PC-3 (cell line): ENCODE results near the gene TACR2. TPM values are rescaled to one million over a fixed set of nuclear protein-coding genes. Genes with fewer than 3 reads are reported as not detected.

Source experiments
- ATAC-seq: fragments of 200-7000 bp; cut with Tn5 transposase; 2 replicates; pipeline ENCODE4 v1.9.1; 2020; ENCODE audit warnings: mild to moderate bottlenecking, moderate library complexity
- BruUV-seq: library from RNA; stranded (reverse); fragments of 400-500 nt; replicated peaks from 2 replicates; lab custom pipeline; 2021; lab: Mats Ljungman, UMichigan
- CTCF ChIA-PET: fragments of 300-600 bp; sonication (Branson Sonifier 250); formaldehyde crosslinking; loops from one replicate; lab custom pipeline; 2022; ENCODE audit warnings: antibody characterized with exemption; lab: Charles Lee
- POLR2A ChIA-PET: fragments of 300-600 bp; sonication (Branson Sonifier 250); formaldehyde crosslinking; loops from one replicate; lab custom pipeline; 2022; ENCODE audit warnings: antibody characterized with exemption; ENCODE audit not compliant: unreplicated experiment; lab: Charles Lee
- DNase-seq: peaks from one replicate; pipeline ENCODE4 v3.0.0-alpha.2; 2015
- H2AFZ ChIP-seq: fragments of 300-600 bp; sonication (generic); 2 replicates; pipeline ENCODE4 v1.6.0; 2016; ENCODE audit warnings: antibody characterized with exemption, low read length
- H3F3A ChIP-seq: fragments of 300-600 bp; sonication (generic); one replicate; pipeline ENCODE4 v1.6.0; 2017; ENCODE audit warnings: antibody characterized with exemption, low read length, control low read depth, mild to moderate bottlenecking; ENCODE audit not compliant: unreplicated experiment
- H3K27ac ChIP-seq: fragments of 300-600 bp; sonication (generic); 2 replicates; pipeline ENCODE4 v1.5.1; 2016; ENCODE audit warnings: mild to moderate bottlenecking, low read length
- H3K27me3 ChIP-seq: fragments of 300-600 bp; sonication (generic); 2 replicates; pipeline ENCODE4 v1.6.1; 2016; ENCODE audit warnings: low read length, mixed read lengths
- H3K36me3 ChIP-seq: fragments of 300-600 bp; sonication (generic); 2 replicates; pipeline ENCODE4 v1.6.1; 2016; ENCODE audit warnings: low read depth, mixed run types, low read length, mixed read lengths
- H3K4me1 ChIP-seq: fragments of 300-600 bp; sonication (generic); 2 replicates; pipeline ENCODE4 v1.5.1; 2016; ENCODE audit warnings: low read length; ENCODE audit not compliant: insufficient read depth
- H3K4me2 ChIP-seq: fragments of 300-600 bp; sonication (generic); 2 replicates; pipeline ENCODE4 v1.6.0; 2016; ENCODE audit warnings: low read length
- H3K4me3 ChIP-seq: fragments of 300-600 bp; sonication (generic); 2 replicates; pipeline ENCODE4 v1.5.1; 2016; ENCODE audit warnings: mild to moderate bottlenecking, low read length, mixed read lengths
- H3K79me2 ChIP-seq: fragments of 300-600 bp; sonication (generic); 2 replicates; pipeline ENCODE4 v1.6.1; 2017; ENCODE audit warnings: low read length, mixed read lengths
- H3K9ac ChIP-seq: fragments of 300-600 bp; sonication (generic); 2 replicates; pipeline ENCODE4 v1.6.0; 2016; ENCODE audit warnings: mild to moderate bottlenecking, low read length
- H3K9me2 ChIP-seq: fragments of 300-600 bp; sonication (generic); replicated peaks from 2 replicates; pipeline ENCODE4 v1.6.1; 2016; ENCODE audit warnings: mixed run types, low read length, mixed read lengths
- H3K9me3 ChIP-seq: fragments of 300-600 bp; sonication (generic); 2 replicates; pipeline ENCODE4 v1.6.1; 2016; ENCODE audit warnings: low read length, mixed read lengths
- H4K20me1 ChIP-seq: fragments of 300-600 bp; sonication (generic); 2 replicates; pipeline ENCODE4 v1.6.1; 2016; ENCODE audit warnings: low read length, mixed read lengths
- CTCF ChIP-seq: fragments of 300-600 bp; sonication (generic); conservative IDR thresholded peaks from 2 replicates; pipeline ENCODE4 v1.5.1; 2017; ENCODE audit warnings: antibody characterized with exemption, low read depth, mild to moderate bottlenecking, low read length
- EZH2 ChIP-seq: fragments of 300-600 bp; sonication (generic); IDR thresholded peaks from one replicate; pipeline ENCODE4 v1.6.1; 2017; ENCODE audit warnings: antibody characterized with exemption, mild to moderate bottlenecking, low read length; ENCODE audit not compliant: unreplicated experiment
- EZH2phosphoT487 ChIP-seq: fragments of 300-600 bp; sonication (generic); IDR thresholded peaks from 2 replicates; pipeline ENCODE4 v1.6.1; 2018; ENCODE audit warnings: mild to moderate bottlenecking, antibody characterized with exemption, low read length, borderline replicate concordance
- intact Hi-C: fragments of 100-400 bp; cut with micrococcal nuclease; formaldehyde crosslinking; loops from 2 replicates; pipeline ENCODE4 v1.9.0; 2023
- total RNA-seq: library from RNA; depleted of rRNA; stranded (reverse); fragments of >200 nt; gene quantifications from 2 replicates; pipeline ENCODE4 v1.2.3, GENCODE V29; 2014

Gene TACR2
- total RNA-seq, 1 experiment from 2014 or later: 0.40 TPM

- no peaks in the 10 kb centered on the region for H3F3A ChIP-seq
- BruUV-seq: no TSS peak
- intact Hi-C loops: no loop called here
- no peak overlapping the region for H2AFZ ChIP-seq
- H3K9me3 ChIP-seq: no peaks in the 10 kb centered on the region
- H3K4me2 ChIP-seq: no peak overlapping the region
- no peak overlapping the region for H3K9ac ChIP-seq
- H3K79me2 ChIP-seq: no peaks in the 10 kb centered on the region
- ChIA-PET POLR2A (no interaction called here), CTCF (no interaction called here)
- peaks cover 42% of the 10 kb centered on the region for H3K36me3 ChIP-seq
- no peaks in the 10 kb centered on the region for H3K9me2 ChIP-seq
- DNase-seq: no peak
- no peak for TF ChIP-seq CTCF
- TF ChIP-seq EZH2phosphoT487: no peak
- TF ChIP-seq EZH2: no peak
- no peak for ATAC-seq
- no peak overlapping the region for H3K27ac ChIP-seq
- H4K20me1 ChIP-seq: no peaks in the 10 kb centered on the region
- peaks cover 19% of the 10 kb centered on the region for H3K4me1 ChIP-seq
- no peaks in the 10 kb centered on the region for H3K27me3 ChIP-seq
- no peak overlapping the region for H3K4me3 ChIP-seq
These were observed 13.7 kb downstream of the TACR2 start for GRCh38 chr10:69403066-69403465.

DNA sequence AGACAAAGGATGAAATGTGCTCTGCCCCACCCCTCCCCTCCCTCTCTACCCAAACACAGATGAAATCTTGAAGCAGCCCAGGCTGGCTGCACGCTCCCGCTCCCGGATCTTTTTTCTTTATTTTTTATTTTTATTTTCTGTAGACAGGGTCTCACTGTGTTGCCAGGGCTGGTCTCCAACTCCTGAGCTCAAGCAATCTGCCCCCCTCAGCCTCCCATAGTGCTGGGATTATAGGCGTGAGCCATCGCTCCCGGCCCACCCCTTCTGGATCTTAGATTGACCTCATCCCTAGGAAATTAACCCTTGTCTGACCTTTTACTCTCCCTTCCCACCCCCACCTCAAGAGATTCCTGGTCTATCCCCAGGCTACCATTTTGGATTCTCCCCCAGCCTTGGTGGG lies 14.3 kb downstream of the TACR2 start:
- no peaks in the 10 kb centered on the region for H3F3A ChIP-seq
- H4K20me1 ChIP-seq: no peaks in the 10 kb centered on the region
- CTCF ChIA-PET: no interaction called here
- no peak for ATAC-seq
- BruUV-seq: no TSS peak
- no peak overlapping the region for H3K4me3 ChIP-seq
- peaks cover 17% of the 10 kb centered on the region; the same call in 1 of the 2 replicates for H3K4me1 ChIP-seq
- H3K36me3 ChIP-seq: peaks cover 45% of the 10 kb centered on the region
- TF ChIP-seq EZH2phosphoT487 (no peak), CTCF (no peak), EZH2 (no peak)
- intact Hi-C loops: no loop called here
- H3K4me2 ChIP-seq: no peak overlapping the region
- no peaks in the 10 kb centered on the region for H3K9me3 ChIP-seq
- H3K27me3 ChIP-seq: no peaks in the 10 kb centered on the region
- H3K79me2 ChIP-seq: no peaks in the 10 kb centered on the region
- H3K9ac ChIP-seq: no peak overlapping the region
- no peak for DNase-seq
- POLR2A ChIA-PET: no interaction called here
- H3K9me2 ChIP-seq: no peaks in the 10 kb centered on the region
- H2AFZ ChIP-seq: no peak overlapping the region
- no peak overlapping the region for H3K27ac ChIP-seq

DNA sequence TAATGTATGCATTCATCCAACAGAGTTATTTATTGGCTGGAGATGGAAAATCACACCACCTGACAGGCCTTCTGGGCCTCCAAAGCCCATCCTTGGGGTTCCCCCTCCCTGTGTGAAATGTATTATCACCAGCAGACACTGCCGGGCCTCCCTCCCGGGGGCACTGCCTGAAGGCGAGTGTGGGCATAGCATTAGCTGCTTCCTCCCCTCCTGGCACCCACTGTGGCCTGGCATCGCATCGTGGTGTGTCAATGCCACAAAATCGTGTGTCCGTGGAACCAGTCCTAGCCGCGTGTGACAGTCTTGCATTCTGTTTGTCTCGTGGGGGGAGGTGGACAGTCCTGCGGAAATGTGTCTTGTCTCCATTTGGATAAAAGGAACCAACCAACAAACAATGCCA lies 15.3 kb downstream of the TACR2 start:
- no peak overlapping the region for H3K4me3 ChIP-seq
- no peaks in the 10 kb centered on the region for H3F3A ChIP-seq
- TF ChIP-seq EZH2phosphoT487 (no peak), EZH2 (no peak), CTCF (no peak)
- intact Hi-C loops: no loop called here
- H3K36me3 ChIP-seq: peaks cover 52% of the 10 kb centered on the region
- ATAC-seq (no peak), DNase-seq (no peak)
- no peak overlapping the region for H3K4me2 ChIP-seq
- H3K9me3 ChIP-seq: no peaks in the 10 kb centered on the region
- H2AFZ ChIP-seq: no peak overlapping the region
- H3K27me3 ChIP-seq: no peaks in the 10 kb centered on the region
- H3K9ac ChIP-seq: no peak overlapping the region
- no peaks in the 10 kb centered on the region for H3K9me2 ChIP-seq
- no peaks in the 10 kb centered on the region for H3K79me2 ChIP-seq
- H4K20me1 ChIP-seq: no peaks in the 10 kb centered on the region
- CTCF ChIA-PET: no interaction called here
- POLR2A ChIA-PET: no interaction called here
- no peak overlapping the region for H3K27ac ChIP-seq
- peaks cover 16% of the 10 kb centered on the region; the same call in 1 of the 2 replicates for H3K4me1 ChIP-seq
- TSS peak; percentile 65 for BruUV-seq
